Measurements from ENCODE around the gene TRAK1.

GRCh38 chr3:42263354-42264346 lies 172.5 kb downstream of the TRAK1 start:
- TF ChIP-seq RAD21 (IDR thresholded peaks at IDR 0.05; ENCODE audit: low read length) = no peak
- TF ChIP-seq CTCF (conservative IDR thresholded peaks at IDR 0.05; ENCODE audit: low read depth, low read length) = no peak
